Measurements from ENCODE around the gene RAB4A. TPM values are rescaled to one million over a fixed set of nuclear protein-coding genes. Genes with fewer than 3 reads are reported as not detected.

RAB4A gene
- total RNA-seq, 3 donors from 2014 or later, result 27.5 to 47.8 (median 42.1) TPM

- Histone ChIP-seq H3K4me1 (no peaks in the 10 kb centered on the region), H3K27ac (no peak overlapping the region), H3K36me3 (no peaks in the 10 kb centered on the region), H3K9me3 (no peaks in the 10 kb centered on the region), H3K4me3 (no peak overlapping the region), H3K27me3 (no peaks in the 10 kb centered on the region)
- intact Hi-C loops (cut with DNase I; ENCODE audit: low total_unique reads), result no loop called here
- TF ChIP-seq POLR2A (IDR thresholded peaks at IDR 0.05) (no peak), POLR2AphosphoS5 (IDR thresholded peaks at IDR 0.05) (no peak), CTCF (IDR thresholded peaks at IDR 0.05) (no peak)
- DNase-seq (ENCODE audit: low spot score in 2 of 2), result no peak
Measured at GRCh38 chr1:229339520-229339919, 68.6 kb downstream of the RAB4A start.

- intact Hi-C loops (cut with DNase I; ENCODE audit: low total_unique reads), result no loop called here
- DNase-seq (ENCODE audit: low spot score in 2 of 2), result no peak
- TF ChIP-seq POLR2AphosphoS5 (IDR thresholded peaks at IDR 0.05) (no peak), POLR2A (IDR thresholded peaks at IDR 0.05) (no peak), CTCF (IDR thresholded peaks at IDR 0.05) (no peak)
Measured at GRCh38 chr1:229340496-229340895, 69.6 kb downstream of the RAB4A start.

GRCh38 chr1:229341774-229342655 is 71.1 kb downstream of the RAB4A start:
- no peaks in the 10 kb centered on the region for H3K27me3 ChIP-seq
- TF ChIP-seq POLR2AphosphoS5 (IDR thresholded peaks at IDR 0.05) (peak in 2 of 3 donors; percentile 7 to 44), CTCF (IDR thresholded peaks at IDR 0.05) (no peak)
- peak overlapping the region; percentile 91 to 99 (median 94) for H3K4me3 ChIP-seq
- H3K27ac ChIP-seq, result peak overlapping the region; percentile 94 to 97
- peak; percentile 73 to 75 for DNase-seq (ENCODE audit: low spot score in 2 of 2)
- H3K9me3 ChIP-seq, result no peaks in the 10 kb centered on the region
- intact Hi-C loops (cut with DNase I; ENCODE audit: low total_unique reads), result no loop called here
- H3K36me3 ChIP-seq, result no peaks in the 10 kb centered on the region
- H3K4me1 ChIP-seq, result no peaks in the 10 kb centered on the region

More at GRCh38 chr1:229340496-229340895, 69.6 kb downstream of the RAB4A start:
- Histone ChIP-seq H3K27me3 (no peaks in the 10 kb centered on the region), H3K4me1 (no peaks in the 10 kb centered on the region), H3K36me3 (no peaks in the 10 kb centered on the region), H3K4me3 (no peak overlapping the region), H3K27ac (no peak overlapping the region), H3K9me3 (no peaks in the 10 kb centered on the region)

GRCh38 chr1:229342656-229343569 is 72.0 kb downstream of the RAB4A start, which contains the start of gene CCSAP:
CCSAP (minus strand) TSS chr1:229343047; CDS start chr1:229342465, 582 bp downstream.
- H3K9me3 ChIP-seq, result no peaks in the 10 kb centered on the region
- peak in 1 of 2 donors; percentile 31 for DNase-seq (ENCODE audit: low spot score in 2 of 2)
- H3K27ac ChIP-seq, result peak within 1 kb of the TSS; percentile 94 to 97
- H3K27me3 ChIP-seq, result no peaks in the 10 kb centered on the region
- no peaks in the 10 kb centered on the region for H3K36me3 ChIP-seq
- intact Hi-C loops (cut with DNase I; ENCODE audit: low total_unique reads), result no loop called here
- H3K4me3 ChIP-seq, result peak within 1 kb of the TSS; percentile 91 to 99 (median 94)
- H3K4me1 ChIP-seq, result no peaks in the 10 kb centered on the region
- TF ChIP-seq POLR2A (IDR thresholded peaks at IDR 0.05) (no peak), POLR2AphosphoS5 (IDR thresholded peaks at IDR 0.05) (peak; percentile 25 to 58 (median 33))

GRCh38 chr1:229344139-229344538 is 73.2 kb downstream of the RAB4A start:
- no peak for TF ChIP-seq CTCF (IDR thresholded peaks at IDR 0.05)
- TF ChIP-seq POLR2A (IDR thresholded peaks at IDR 0.05), result no peak
- no peak for TF ChIP-seq POLR2AphosphoS5 (IDR thresholded peaks at IDR 0.05)
- no peaks in the 10 kb centered on the region for H3K9me3 ChIP-seq
- H3K27ac ChIP-seq, result no peak overlapping the region
- H3K4me1 ChIP-seq, result no peaks in the 10 kb centered on the region
- no peaks in the 10 kb centered on the region for H3K36me3 ChIP-seq
- DNase-seq (ENCODE audit: low spot score in 2 of 2), result no peak
- H3K4me3 ChIP-seq, result peak overlapping the region in 2 of 3 donors; percentile 91 to 99
- H3K27me3 ChIP-seq, result no peaks in the 10 kb centered on the region
- intact Hi-C loops (cut with DNase I; ENCODE audit: low total_unique reads), result no loop called here

Data from breast epithelium (tissue), 4 donors.